Esophagus squamous epithelium (tissue), 4 donors: ENCODE measurements around the gene LDLRAD4.

Experiments used
- CTCF ChIP-seq, 6 experiments: fragments of 450-650 bp in 4 of 6; fragments of 200-600 bp in 2 of 6; sonication (generic) in 2 of 6; IDR thresholded peaks; one replicate each; pipeline ENCODE4 v1.5.1; 2016 to 2019; ENCODE audit warnings: antibody characterized with exemption in 6 of 6, mild to moderate bottlenecking in 4 of 6, moderate library complexity in 4 of 6
- POLR2A ChIP-seq, 4 donors: fragments of 450-650 bp; IDR thresholded peaks; one replicate each; pipeline ENCODE4 v1.6.1; 2017; ENCODE audit warnings: antibody characterized with exemption in 4 of 4, mild to moderate bottlenecking in 4 of 4, moderate library complexity in 3 of 4

- TF ChIP-seq CTCF (IDR thresholded peaks at IDR 0.05) (no peak), POLR2A (IDR thresholded peaks at IDR 0.05) (no peak)
Observed at GRCh38 chr18:13542520-13542847, 323.9 kb downstream of the LDLRAD4 start.
